ENCODE results near the gene ENTHD1. TPM values are rescaled to one million over a fixed set of nuclear protein-coding genes. Genes with fewer than 3 reads are reported as not detected.

ENTHD1 gene
- total RNA-seq, 3 donors from 2014 or later: not detected

DNA sequence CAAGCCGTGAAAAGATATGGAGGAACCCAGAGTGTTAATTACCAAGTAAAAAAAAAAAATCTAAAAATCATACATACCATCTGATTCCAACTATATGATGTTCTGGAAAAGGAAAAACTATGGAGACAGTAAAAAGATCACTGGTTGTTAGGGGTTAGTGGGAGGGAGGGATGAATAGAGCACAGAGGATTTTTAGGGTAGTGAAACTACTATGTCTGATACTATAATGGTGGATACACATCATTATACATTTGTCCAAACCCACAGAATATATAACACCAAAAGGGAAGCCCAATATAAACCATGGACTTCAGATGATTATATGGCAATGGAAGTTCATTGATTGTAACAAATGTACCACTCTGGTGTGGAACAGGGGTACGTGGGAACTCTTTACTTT is 74.1 kb downstream of the ENTHD1 start:
- ATAC-seq (no peak), DNase-seq (no peak)
- no peaks in the 10 kb centered on the region for H3K4me1 ChIP-seq (ENCODE audit: low read depth)
- TF ChIP-seq, protein P1, sequence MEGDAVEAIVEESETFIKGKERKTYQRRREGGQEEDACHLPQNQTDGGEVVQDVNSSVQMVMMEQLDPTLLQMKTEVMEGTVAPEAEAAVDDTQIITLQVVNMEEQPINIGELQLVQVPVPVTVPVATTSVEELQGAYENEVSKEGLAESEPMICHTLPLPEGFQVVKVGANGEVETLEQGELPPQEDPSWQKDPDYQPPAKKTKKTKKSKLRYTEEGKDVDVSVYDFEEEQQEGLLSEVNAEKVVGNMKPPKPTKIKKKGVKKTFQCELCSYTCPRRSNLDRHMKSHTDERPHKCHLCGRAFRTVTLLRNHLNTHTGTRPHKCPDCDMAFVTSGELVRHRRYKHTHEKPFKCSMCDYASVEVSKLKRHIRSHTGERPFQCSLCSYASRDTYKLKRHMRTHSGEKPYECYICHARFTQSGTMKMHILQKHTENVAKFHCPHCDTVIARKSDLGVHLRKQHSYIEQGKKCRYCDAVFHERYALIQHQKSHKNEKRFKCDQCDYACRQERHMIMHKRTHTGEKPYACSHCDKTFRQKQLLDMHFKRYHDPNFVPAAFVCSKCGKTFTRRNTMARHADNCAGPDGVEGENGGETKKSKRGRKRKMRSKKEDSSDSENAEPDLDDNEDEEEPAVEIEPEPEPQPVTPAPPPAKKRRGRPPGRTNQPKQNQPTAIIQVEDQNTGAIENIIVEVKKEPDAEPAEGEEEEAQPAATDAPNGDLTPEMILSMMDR (IDR thresholded peaks at IDR 0.05): no peak
- no peaks in the 10 kb centered on the region for H3K36me3 ChIP-seq (ENCODE audit: low read depth)
- no peaks in the 10 kb centered on the region for H3K9me3 ChIP-seq
- no peak overlapping the region for H3K4me3 ChIP-seq
- intact Hi-C loops (cut with DNase I, micrococcal nuclease): no loop called here

DNA sequence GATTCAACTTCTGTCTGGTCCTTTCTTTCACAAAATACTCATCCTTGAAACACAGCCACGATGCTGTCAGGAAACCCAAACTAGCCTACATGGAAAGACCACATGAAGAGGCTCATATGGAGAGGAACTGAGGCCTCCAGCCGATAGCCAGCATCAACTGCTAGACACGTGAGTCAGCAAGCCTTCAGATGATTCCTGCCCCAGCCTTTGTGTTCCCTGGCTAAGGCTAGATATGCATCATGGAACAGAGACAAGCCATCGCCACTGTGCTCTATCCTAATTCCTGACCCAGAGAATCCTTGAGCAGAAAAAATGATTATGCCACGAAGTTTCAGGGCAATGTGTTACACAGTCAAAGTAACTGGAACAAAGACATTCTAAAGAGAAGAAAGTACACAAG is 75.5 kb downstream of the ENTHD1 start:
- Histone ChIP-seq H3K9me3 (no peaks in the 10 kb centered on the region), H3K36me3 (ENCODE audit: low read depth) (no peaks in the 10 kb centered on the region), H3K4me3 (no peak overlapping the region), H3K4me1 (ENCODE audit: low read depth) (no peaks in the 10 kb centered on the region)
- DNase-seq: no peak
- no peak for ATAC-seq
- TF ChIP-seq, protein P1 (IDR thresholded peaks at IDR 0.05): no peak
- intact Hi-C loops (cut with DNase I, micrococcal nuclease): no loop called here

DNA sequence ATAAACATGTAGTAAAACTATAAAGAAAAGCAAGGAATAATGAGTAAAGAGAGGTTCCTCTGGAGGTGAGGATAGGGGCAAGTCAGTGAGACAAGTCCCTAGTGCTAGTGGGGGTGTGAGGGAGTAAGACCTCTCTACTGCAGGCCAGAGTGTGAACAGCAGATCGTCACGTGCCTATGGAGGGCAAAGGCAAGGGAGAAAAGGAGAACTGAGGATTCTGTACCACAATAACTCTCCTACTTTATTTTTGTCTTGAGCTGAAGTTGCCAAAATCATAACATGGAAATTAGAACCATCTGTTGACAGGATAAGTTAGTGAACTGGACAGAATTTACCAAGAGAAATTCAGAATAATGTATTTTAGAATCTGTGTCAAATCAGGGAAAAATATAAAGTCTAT is 77.6 kb downstream of the ENTHD1 start:
- no peak for ATAC-seq
- Histone ChIP-seq H3K36me3 (ENCODE audit: low read depth) (no peaks in the 10 kb centered on the region), H3K4me3 (no peak overlapping the region), H3K4me1 (ENCODE audit: low read depth) (no peaks in the 10 kb centered on the region), H3K9me3 (no peaks in the 10 kb centered on the region)
- intact Hi-C loops (cut with DNase I, micrococcal nuclease): no loop called here
- DNase-seq: no peak
- TF ChIP-seq, protein P1 (IDR thresholded peaks at IDR 0.05): no peak

DNA sequence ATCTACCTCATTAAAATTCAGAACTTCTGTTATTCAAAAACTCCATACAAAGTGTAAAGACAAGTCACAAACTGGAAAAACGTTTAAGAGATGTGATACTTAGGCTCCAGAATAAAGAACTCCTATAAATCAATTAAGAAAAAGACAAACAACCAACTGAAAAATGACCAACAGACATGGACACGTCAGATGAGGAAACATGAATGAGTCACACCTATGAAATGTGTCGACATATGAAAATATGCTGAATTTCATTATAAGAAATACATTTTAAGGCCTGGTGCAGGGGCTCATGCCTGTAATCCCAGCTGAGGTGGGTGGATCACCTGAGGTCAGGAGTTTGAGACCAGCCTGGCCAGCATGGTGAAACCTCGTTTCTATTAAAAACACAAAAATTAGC is 78.7 kb downstream of the ENTHD1 start:
- no peak overlapping the region for H3K4me3 ChIP-seq
- no peaks in the 10 kb centered on the region for H3K4me1 ChIP-seq (ENCODE audit: low read depth)
- intact Hi-C loops (cut with DNase I, micrococcal nuclease): no loop called here
- no peaks in the 10 kb centered on the region for H3K36me3 ChIP-seq (ENCODE audit: low read depth)
- no peak for DNase-seq
- no peak for ATAC-seq
- TF ChIP-seq, protein P1 (IDR thresholded peaks at IDR 0.05): no peak
- no peaks in the 10 kb centered on the region for H3K9me3 ChIP-seq

DNA sequence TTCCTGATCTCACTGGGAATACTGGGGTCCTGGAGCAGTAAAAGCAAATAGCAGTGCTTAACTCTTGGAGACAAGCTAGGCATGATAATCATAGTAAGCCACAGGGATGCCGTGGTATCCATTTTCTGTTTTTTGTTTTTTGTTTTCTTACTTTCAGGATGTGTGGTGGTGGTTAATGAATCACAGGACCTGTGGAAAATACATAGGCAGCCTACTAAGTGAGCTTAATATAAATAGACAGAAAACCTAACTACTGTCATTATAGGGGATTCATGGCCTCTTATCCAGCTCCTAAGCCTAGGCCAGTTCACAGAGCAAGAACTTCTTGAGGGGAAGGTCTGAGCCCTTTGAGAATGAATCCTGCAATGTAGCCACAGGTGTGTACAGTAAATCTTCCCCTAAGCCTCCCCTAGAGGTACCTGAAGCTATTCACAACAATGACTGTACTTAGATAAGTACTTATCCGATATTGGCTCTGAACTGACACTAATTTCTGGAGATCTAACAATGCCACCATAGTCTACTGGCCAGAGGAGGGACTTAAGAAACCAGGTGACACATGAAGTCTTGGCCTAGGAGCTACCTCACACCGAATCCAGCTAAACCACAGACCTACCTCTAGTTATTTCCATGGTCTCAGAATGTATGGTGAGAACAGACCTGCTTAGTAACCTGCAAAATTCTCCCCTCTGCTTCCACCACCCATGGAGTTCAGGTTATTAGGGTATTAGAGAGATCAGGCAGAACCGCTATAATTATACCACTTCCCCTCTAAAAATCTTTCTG is 83.6 kb downstream of the ENTHD1 start:
- TF ChIP-seq, protein P1 (IDR thresholded peaks at IDR 0.05): no peak
- H3K4me3 ChIP-seq: no peak overlapping the region
- no peaks in the 10 kb centered on the region for H3K36me3 ChIP-seq (ENCODE audit: low read depth)
- H3K9me3 ChIP-seq: no peaks in the 10 kb centered on the region
- H3K4me1 ChIP-seq (ENCODE audit: low read depth): no peaks in the 10 kb centered on the region
- ATAC-seq (no peak), DNase-seq (no peak)
- intact Hi-C loops (cut with DNase I, micrococcal nuclease): no loop called here

All from mucosa of descending colon (tissue), 3 donors.